Stimulated activated CD4-positive, alpha-beta T cell treated with anti-CD3 and anti-CD28 coated beads, Interleukin-1b, Interleukin-23, amount 100 ng/mL, for 1 hour (primary cell): ENCODE results near the gene KLF13.

ENCODE experiments used
- DNase-seq, 2 donors: peaks; one replicate each; pipeline ENCODE4 v3.0.0-alpha.2; 2020; ENCODE audit warnings: low read depth in 2 of 2

KLF13 gene

DNA sequence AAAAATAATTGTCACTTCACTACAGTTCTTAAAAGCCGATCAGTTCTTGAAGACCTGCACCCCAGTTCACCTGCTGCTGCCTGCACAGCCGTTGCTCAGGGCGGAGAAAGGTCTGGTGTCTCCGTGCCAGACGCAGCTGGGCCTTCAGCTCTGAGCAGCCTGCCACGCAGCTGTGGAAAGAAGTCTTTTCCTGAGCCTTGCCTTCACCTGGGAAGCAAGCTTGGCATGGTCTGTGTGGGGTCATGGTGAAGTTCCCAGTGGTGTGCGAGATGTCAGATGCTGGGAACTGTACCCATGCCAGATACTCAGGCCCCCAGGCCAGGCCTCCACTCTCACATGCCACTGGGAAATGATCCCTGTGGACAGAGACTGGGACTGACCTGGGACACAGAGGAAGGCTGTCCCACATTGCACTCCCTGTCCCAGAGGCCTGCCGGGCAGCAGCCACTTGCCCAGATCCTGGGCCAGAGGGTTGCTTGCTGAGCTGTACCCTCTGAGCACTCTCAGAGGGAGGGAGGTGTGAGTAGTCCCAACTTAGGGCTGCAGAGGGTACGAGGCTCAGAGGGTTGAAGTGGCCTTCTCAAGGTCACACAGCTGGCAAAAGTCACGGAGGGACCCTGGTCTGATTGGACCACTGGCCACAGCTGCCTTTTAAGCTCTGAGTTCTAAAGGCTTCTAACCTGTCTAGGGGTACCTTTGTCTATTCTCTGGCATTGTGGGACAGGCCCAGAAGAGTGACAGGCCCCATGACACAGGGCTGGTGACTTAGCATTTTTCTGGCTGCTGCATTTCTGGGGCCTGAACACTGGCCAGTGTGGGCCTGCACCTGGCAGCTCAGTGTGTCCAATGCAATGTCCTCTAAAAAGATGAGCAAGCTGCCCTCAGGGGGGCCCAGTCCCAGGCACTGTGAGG, 55.4 kb downstream of the KLF13 start:
- DNase-seq, result no peak

DNA sequence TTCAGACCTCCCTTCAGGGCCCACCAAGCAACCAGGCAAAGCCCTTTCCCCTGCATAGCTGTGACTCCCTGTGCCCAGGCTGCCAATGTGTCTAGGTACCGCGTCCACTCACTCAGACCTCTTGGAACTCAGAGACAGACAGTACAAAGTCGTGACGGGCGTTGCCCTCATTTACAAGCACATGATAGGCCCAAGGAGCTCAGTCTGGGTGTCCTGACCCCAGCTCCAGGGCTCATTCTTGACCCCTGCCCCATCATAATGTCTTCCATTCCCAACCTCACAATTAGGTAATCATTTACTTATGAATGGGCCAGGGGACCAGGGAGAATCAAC, 56.0 kb downstream of the KLF13 start:
- DNase-seq, result no peak

- no peak for DNase-seq
Measured at GRCh38 chr15:31383139-31383538, 56.5 kb downstream of the KLF13 start.

GRCh38 chr15:31384568-31384967, 57.9 kb downstream of the KLF13 start:
- DNase-seq, result no peak

- DNase-seq, result no peak
Measured at GRCh38 chr15:31385736-31386135, 59.1 kb downstream of the KLF13 start.

DNA sequence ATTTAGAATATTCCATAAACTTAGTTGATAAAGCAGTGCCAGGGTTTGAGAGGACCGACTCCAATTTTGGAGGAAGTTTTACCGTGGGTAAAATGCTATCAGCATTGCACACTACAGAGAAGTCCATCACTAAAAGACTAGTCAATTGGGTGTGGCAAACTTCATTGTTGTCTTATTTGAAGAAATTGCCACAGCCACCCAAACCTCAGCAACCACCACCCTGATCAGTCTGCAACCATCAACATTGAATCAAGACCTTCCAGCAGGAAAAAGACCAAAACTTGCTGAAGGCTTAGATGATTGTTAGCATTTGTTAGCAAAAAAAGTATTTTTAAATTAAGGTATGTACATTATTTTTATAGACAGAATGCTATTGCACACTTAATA, 60.5 kb downstream of the KLF13 start:
- no peak for DNase-seq

GRCh38 chr15:31387479-31388118, 61.0 kb downstream of the KLF13 start:
- no peak for DNase-seq

DNA sequence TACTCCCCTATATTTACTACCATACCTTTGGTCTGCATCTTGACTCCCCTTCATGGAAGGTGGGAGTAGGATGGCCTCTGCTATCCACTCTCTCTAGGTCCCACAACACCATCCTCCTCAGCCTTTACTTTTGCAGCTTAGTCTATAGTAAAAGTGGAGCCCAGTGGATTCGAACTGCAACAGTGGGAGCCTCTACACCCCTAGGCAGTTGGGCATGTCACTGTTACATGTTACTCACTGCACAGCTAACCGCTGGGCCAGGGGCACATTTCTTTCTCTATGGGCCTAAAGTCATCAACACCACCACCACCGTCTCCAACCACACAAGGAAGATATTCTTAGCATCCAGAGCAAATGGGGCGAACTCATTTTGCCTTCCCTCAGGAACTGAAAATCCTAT, 62.9 kb downstream of the KLF13 start:
- no peak for DNase-seq

DNA sequence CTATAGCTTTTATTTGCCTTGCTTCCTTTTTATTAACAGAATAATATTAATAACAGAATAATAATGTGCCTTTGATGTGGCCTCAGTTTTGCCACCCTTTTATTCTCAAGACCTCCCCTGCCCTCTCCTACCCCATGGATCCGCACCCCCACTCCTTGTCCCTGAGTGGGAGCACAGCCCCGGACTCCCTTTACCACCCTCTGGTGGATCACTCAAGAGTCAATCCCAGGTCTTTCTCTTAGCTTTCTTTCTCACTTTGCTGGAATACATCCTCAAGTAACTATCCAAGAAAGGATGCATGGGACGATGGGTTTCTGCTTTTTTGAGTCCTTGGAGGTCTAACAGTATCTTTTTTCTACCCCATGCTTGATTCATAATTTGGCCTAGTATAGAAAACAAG, 63.4 kb downstream of the KLF13 start:
- DNase-seq, result no peak

- no peak for DNase-seq
Measured at GRCh38 chr15:31390777-31391486, 64.3 kb downstream of the KLF13 start.

DNA sequence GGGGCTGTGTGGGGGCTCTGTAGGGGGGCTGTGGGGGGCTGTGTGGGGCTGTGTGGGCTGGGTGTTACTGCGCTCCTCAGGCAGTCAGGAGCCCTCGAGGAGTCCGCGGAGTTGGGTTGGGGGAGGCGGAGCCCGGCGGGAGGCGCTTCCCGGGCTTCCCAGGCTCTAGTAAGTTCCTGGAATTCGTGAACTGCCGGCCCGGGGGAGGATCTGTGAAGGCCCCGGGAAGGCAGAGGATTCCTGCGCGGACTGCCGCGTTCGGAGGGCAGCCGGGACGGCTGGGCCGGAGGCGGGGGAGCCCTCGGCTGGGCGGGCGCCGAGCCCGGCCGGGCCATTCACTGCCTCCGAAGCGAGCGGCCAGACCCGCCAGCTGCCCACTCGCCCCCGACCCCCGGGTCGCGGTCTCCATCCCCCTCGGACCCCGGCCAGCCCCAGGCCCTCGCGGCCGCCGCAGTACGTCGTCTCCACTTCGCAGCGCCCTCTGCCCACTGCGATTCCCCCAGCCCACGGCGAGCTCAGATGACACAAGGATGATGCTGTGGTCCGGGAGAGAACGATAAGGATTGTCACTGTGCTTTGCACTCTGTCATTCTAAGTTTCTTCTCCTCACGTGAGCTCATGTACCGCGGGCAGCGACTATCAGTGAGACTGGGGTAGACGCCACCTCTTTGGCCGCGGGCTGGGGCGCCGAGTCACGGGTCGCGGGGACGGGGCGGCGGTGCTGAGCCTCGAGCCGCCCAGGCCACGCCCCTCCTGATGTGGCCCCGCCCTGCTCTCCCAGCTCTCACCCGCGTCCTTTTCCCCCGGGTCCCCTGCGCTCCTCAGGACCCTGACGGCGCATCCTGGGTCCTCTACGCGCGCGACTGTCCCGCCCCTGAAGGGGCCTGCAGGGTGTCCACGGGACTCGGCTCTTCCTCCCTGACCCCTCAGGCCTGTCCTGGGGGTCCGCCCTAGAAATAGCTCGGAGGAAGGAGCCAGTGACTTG, 65.3 kb downstream of the KLF13 start:
- peak; percentile 48 to 64 for DNase-seq

GRCh38 chr15:31392761-31393401, 66.2 kb downstream of the KLF13 start:
- no peak for DNase-seq

- DNase-seq, result no peak
Measured at GRCh38 chr15:31393444-31394091, 66.9 kb downstream of the KLF13 start.

DNA sequence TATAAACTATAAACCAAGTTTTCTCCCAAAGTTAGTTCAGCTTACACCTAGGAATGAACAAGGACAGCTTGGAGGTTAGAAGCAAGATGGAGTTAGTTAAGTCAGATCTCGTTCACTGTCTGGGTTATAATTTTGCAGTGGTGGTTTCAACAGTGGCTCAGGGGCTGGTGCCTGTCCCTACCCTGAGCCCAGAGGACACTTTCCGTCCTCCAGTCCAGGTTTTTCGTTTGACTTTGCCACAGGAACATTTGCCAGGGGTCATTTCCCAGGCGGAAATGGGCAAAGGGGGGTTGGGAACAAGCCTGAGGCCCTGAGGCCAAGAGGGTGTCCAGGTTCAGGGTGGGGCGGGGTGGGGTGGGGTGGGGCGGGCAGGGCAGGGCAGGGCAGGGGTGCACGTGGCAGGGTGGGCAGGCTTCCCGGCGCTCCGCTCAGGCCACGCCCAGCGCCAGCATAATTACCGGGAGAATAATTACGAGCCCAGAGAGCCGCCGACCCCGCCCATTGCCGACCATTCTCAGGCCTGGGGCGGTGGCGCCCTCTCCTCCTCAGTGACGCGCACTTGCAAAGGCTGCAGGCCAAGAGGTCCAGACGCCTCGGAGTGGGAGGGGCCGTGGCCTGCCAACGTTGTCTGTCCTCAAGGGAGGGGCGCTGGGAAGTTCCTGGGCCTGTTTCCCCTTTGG, 70.4 kb downstream of the KLF13 start:
- DNase-seq, result no peak

GRCh38 chr15:31397851-31398661, 71.4 kb downstream of the KLF13 start:
- no peak for DNase-seq

GRCh38 chr15:31398677-31399301, 72.2 kb downstream of the KLF13 start:
- no peak for DNase-seq

DNA sequence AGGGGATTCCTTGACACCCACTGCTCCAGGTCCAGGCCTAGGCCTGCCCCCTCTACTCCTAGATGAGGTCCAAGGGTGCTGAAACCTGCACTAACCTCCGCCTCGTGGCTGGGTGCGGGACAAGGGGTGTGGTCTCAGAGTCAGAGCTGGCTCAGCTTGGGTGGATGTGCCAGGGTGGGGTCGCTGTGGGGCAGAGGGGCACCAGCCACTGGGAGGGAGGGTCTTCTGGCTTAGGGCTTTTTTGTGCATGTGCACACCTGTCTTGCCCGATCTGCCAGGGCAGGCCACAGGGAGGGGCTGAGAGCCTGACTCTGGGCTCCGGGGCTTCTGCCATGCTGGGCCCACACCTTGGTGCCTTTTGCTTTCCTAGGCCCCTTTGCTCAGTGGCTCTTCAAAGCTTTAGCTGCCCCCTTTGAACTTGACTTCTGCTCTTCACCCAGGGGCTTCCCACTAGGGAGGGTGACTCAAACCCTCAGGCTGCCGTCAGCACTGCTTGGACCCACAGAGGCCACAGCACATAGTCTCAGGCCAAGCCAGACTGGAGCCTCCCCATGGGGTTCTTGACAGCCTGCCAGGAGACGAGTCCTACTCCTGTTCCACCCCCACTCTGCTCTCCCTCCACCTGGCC, 73.0 kb downstream of the KLF13 start:
- no peak for DNase-seq
